C4-2B (cell line): ENCODE data around the gene METTL13.
"Not testable (repeated sequence)": the region's sequence is repeated elsewhere in the genome, so short reads cannot be mapped to it uniquely, and the experiment has no call there.

Experiments
- H3K27ac ChIP-seq: fragments of 450-650 bp; 2 replicates; pipeline ENCODE4 v1.5.1; 2017
- ZFX ChIP-seq: fragments of 450-650 bp; IDR thresholded peaks from 2 replicates; pipeline ENCODE4 v1.6.1; 2017
- TF ChIP-seq, protein P1 (sequence below): fragments of 450-650 bp; conservative IDR thresholded peaks from 2 replicates; pipeline ENCODE4 v1.5.1; 2017; ENCODE audit warnings: mild to moderate bottlenecking

Gene METTL13

GRCh38 chr1:171794085-171794484, 12.6 kb downstream of the METTL13 start:
- no peak for TF ChIP-seq ZFX
- TF ChIP-seq, protein P1, sequence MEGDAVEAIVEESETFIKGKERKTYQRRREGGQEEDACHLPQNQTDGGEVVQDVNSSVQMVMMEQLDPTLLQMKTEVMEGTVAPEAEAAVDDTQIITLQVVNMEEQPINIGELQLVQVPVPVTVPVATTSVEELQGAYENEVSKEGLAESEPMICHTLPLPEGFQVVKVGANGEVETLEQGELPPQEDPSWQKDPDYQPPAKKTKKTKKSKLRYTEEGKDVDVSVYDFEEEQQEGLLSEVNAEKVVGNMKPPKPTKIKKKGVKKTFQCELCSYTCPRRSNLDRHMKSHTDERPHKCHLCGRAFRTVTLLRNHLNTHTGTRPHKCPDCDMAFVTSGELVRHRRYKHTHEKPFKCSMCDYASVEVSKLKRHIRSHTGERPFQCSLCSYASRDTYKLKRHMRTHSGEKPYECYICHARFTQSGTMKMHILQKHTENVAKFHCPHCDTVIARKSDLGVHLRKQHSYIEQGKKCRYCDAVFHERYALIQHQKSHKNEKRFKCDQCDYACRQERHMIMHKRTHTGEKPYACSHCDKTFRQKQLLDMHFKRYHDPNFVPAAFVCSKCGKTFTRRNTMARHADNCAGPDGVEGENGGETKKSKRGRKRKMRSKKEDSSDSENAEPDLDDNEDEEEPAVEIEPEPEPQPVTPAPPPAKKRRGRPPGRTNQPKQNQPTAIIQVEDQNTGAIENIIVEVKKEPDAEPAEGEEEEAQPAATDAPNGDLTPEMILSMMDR, result no peak
- no peak overlapping the region for H3K27ac ChIP-seq

GRCh38 chr1:171796592-171796991, 15.1 kb downstream of the METTL13 start:
- TF ChIP-seq ZFX, result no peak
- TF ChIP-seq, protein P1, result no peak
- no peak overlapping the region for H3K27ac ChIP-seq

DNA sequence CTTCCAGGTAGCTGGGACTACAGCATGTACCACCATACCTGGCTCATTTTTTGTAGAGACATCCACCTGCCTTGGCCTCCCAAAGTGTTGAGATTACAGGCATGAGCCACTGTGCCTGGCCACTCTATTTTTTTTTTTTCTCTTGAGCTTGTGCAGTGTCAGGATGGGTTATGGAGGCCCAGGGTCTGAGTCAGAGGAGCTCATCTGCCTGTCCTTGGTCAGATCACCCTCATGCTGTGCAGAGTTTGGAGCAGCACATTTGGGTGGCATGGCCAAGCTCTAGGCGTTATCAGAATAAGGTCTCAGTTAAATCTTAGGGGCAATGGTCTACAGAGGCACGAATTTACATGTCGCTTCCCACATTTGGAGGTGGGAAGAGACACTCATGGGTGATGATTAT, 16.9 kb downstream of the METTL13 start:
- TF ChIP-seq ZFX, result no peak
- TF ChIP-seq, protein P1, result no peak

DNA sequence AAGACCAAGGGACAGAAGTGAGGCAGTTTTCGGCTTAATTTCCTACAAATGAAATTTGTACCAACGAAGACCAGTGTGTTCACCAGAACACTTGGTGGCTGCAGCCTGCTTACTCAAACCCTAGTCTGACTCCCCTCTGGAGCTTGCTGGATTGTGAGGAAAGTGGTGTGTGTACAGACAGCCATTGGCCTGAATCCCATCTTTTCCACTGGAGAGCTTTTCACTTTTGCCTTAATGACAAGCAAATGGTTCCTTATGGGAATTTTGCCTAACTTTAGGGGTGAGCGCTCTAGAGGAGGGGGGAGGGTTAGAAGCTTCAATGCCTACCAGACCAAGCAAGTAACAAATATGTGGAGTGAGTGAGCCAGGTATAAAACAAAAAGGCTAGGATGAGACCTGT, 17.3 kb downstream of the METTL13 start:
- H3K27ac ChIP-seq, result no peak overlapping the region
- TF ChIP-seq, protein P1, result no peak
- no peak for TF ChIP-seq ZFX

More for the DNA sequence above, 16.9 kb downstream of the METTL13 start:
- H3K27ac ChIP-seq, result no peak overlapping the region

DNA sequence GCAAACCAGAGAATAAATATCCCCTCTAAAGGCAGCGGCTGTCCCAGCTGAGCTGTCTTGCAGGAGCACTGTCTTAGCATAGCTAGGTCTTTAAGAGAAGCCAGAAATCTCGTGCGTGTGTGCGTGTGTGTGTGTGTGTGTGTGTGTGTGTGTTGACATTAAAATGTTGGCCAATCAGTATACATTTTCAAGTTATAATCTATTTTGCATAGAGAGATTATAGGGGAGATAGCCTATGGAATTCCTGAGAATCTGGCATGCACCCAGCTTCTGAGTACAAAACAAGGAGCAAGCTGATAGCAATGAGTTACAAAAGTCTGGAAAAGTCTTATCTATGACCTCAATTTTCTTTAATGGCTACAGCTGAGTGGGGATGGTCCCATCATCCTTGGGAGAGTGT, 17.7 kb downstream of the METTL13 start:
- H3K27ac ChIP-seq, result no peak overlapping the region
- TF ChIP-seq, protein P1, result no peak
- no peak for TF ChIP-seq ZFX

GRCh38 chr1:171799698-171800097, 18.2 kb downstream of the METTL13 start:
- H3K27ac ChIP-seq, result not testable (repeated sequence)

DNA sequence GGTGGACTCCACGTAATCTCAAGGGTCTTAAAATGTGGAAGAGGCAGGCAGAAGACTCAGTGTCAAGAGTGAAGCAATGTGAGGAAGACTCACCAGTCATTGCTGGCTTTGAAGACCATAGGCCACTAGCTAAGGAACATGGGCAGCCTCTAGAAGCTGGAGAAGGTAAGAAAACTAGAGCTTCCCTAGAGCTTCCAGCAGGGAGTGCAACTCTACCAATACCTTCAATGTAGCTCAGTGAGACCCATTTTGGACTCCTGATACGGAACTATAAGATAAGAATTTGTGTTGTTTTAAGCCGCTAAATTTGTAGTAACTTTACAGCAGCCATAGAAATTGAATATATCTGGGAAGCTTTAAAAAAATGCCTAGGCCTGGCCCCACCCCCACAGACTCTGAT, 18.9 kb downstream of the METTL13 start:
- no peak overlapping the region for H3K27ac ChIP-seq
- TF ChIP-seq ZFX, result no peak
- TF ChIP-seq, protein P1, result no peak

DNA sequence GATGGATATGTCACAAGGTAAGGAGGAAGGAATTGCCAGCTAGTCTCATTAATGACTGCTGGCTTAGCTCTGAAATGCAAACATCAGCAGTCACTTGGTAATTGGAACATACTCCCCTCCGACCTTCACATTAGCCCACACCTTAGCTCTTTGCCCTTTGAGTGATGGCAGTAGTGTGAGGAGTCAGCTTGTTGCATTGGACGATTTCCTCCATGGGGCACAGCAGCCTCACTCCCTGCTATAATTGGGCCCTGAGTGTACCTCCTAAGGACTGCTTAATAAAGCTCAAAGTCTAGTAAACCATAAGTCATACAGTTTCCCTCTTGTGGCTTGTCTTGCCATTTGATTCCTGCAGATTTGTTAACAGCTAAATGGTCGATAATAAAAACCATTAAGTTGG, 19.4 kb downstream of the METTL13 start:
- H3K27ac ChIP-seq, result no peak overlapping the region
- TF ChIP-seq ZFX, result no peak

DNA sequence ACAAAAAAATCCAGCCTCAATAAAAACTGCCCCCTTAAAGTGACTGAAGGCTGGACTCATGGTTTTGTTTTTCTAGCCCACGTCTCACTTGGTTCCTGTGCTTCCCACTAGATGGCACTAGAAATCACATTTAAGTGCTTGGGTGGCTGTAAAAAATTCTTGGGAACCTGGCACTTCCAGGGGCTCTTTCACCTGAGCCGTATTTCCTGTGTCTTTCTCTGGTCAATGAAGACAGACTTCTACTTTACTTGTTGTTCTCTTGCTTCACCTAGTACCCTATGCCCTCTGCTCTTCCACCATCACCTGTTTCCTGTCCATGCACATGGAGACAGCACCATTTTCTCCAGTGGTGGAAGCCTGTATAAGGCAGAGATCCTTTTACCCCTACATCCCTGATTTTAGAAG, 20.0 kb downstream of the METTL13 start:
- TF ChIP-seq, protein P1, result peak; percentile 85
- TF ChIP-seq ZFX, result no peak
- H3K27ac ChIP-seq, result no peak overlapping the region
